ENCODE data around the gene ANXA5. TPM values are rescaled to one million over a fixed set of nuclear protein-coding genes. Genes with fewer than 3 reads are reported as not detected.

Gene ANXA5
- total RNA-seq, 1 experiment from 2014 or later, result 222 TPM

- TF ChIP-seq POLR2AphosphoS5 (IDR thresholded peaks at IDR 0.05; ENCODE audit: low read depth, low read length), result no peak
- intact Hi-C loops (cut with micrococcal nuclease; ENCODE audit: unreplicated experiment), result loop anchor here (10.0 kb wide), 1 partner anchor 186 kb away; no protein-coding TSS in a partner anchor
These were observed 46.0 kb downstream of the ANXA5 start for GRCh38 chr4:121650741-121651140.

GRCh38 chr4:121648516-121648915, 48.3 kb downstream of the ANXA5 start:
- POLR2A ChIA-PET, result no interaction called here
- in situ Hi-C loops (cut with HindIII; ENCODE audit: low pct_unique_long_range_greater_than_20kb, low sequenced_read_pairs), result no loop called here
- no peak for TF ChIP-seq POLR2AphosphoS5 (IDR thresholded peaks at IDR 0.05; ENCODE audit: low read depth, low read length)
- TF ChIP-seq CTCF (IDR thresholded peaks at IDR 0.05), result no peak
- no peak for TF ChIP-seq TCF7L2 (IDR thresholded peaks at IDR 0.05; ENCODE audit: low read depth, low read length)
- no peak for TF ChIP-seq SIN3A (IDR thresholded peaks at IDR 0.05; ENCODE audit: borderline replicate concordance, insufficient read depth, low read depth, low read length)
- no peak for TF ChIP-seq REST (IDR thresholded peaks at IDR 0.05; ENCODE audit: insufficient read depth in 1 of 2, low read depth in 2 of 2, low read length in 1 of 2)
- no peaks in the 10 kb centered on the region for H3K9me3 ChIP-seq (ENCODE audit: control insufficient read depth, insufficient read depth, low read depth, low read length)
- H3K27me3 ChIP-seq (ENCODE audit: control insufficient read depth, insufficient read depth, low read length), result no peaks in the 10 kb centered on the region
- no peak overlapping the region for H3K4me3 ChIP-seq (ENCODE audit: low read depth in 2 of 2, low read length in 2 of 2)
- CTCF ChIA-PET, result no interaction called here
- BruUV-seq (replicated peaks), result no TSS peak
- H3K36me3 ChIP-seq (ENCODE audit: control insufficient read depth, insufficient read depth, low read length), result no peaks in the 10 kb centered on the region; the same call in 1 of the 2 replicates
- no peak for ATAC-seq
- intact Hi-C loops (cut with micrococcal nuclease; ENCODE audit: unreplicated experiment), result no loop called here
- no peak for DNase-seq (ENCODE audit: low read depth, low spot score)
- H3K27ac ChIP-seq (ENCODE audit: low read length), result no peak overlapping the region
- no peaks in the 10 kb centered on the region for H3K4me1 ChIP-seq (ENCODE audit: control insufficient read depth, insufficient read depth, low read length)

More at GRCh38 chr4:121650741-121651140, 46.0 kb downstream of the ANXA5 start:
- Histone ChIP-seq H3K9me3 (ENCODE audit: control insufficient read depth, insufficient read depth, low read depth, low read length) (no peaks in the 10 kb centered on the region), H3K4me3 (ENCODE audit: low read depth in 2 of 2, low read length in 2 of 2) (no peak overlapping the region), H3K27ac (ENCODE audit: low read length) (no peak overlapping the region), H3K36me3 (ENCODE audit: control insufficient read depth, insufficient read depth, low read length) (no peaks in the 10 kb centered on the region; the same call in 1 of the 2 replicates), H3K27me3 (ENCODE audit: control insufficient read depth, insufficient read depth, low read length) (no peaks in the 10 kb centered on the region), H3K4me1 (ENCODE audit: control insufficient read depth, insufficient read depth, low read length) (no peaks in the 10 kb centered on the region)
- ChIA-PET CTCF (no interaction called here), POLR2A (no interaction called here)
- in situ Hi-C loops (cut with HindIII; ENCODE audit: low pct_unique_long_range_greater_than_20kb, low sequenced_read_pairs), result no loop called here
- DNase-seq (ENCODE audit: low read depth, low spot score) (no peak), ATAC-seq (no peak)
- BruUV-seq (replicated peaks), result no TSS peak

GRCh38 chr4:121642876-121643585, 53.7 kb downstream of the ANXA5 start:
- no TSS peak for BruUV-seq (replicated peaks)
- TF ChIP-seq CTCF (IDR thresholded peaks at IDR 0.05) (no peak), TCF7L2 (IDR thresholded peaks at IDR 0.05; ENCODE audit: low read depth, low read length) (no peak), REST (IDR thresholded peaks at IDR 0.05; ENCODE audit: insufficient read depth in 1 of 2, low read depth in 2 of 2, low read length in 1 of 2) (no peak), SIN3A (IDR thresholded peaks at IDR 0.05; ENCODE audit: borderline replicate concordance, insufficient read depth, low read depth, low read length) (no peak), POLR2AphosphoS5 (IDR thresholded peaks at IDR 0.05; ENCODE audit: low read depth, low read length) (no peak)
- intact Hi-C loops (cut with micrococcal nuclease; ENCODE audit: unreplicated experiment) (no loop called here), in situ Hi-C loops (cut with HindIII; ENCODE audit: low pct_unique_long_range_greater_than_20kb, low sequenced_read_pairs) (no loop called here)
- H3K4me3 ChIP-seq (ENCODE audit: low read depth in 2 of 2, low read length in 2 of 2), result no peak overlapping the region
- no peaks in the 10 kb centered on the region for H3K9me3 ChIP-seq (ENCODE audit: control insufficient read depth, insufficient read depth, low read depth, low read length)
- peaks cover 2% of the 10 kb centered on the region; the same call in 1 of the 2 replicates for H3K27me3 ChIP-seq (ENCODE audit: control insufficient read depth, insufficient read depth, low read length)
- ChIA-PET CTCF (no interaction called here), POLR2A (no interaction called here)
- no peaks in the 10 kb centered on the region; the same call in 1 of the 2 replicates for H3K36me3 ChIP-seq (ENCODE audit: control insufficient read depth, insufficient read depth, low read length)
- ATAC-seq, result no peak
- no peak overlapping the region for H3K27ac ChIP-seq (ENCODE audit: low read length)
- DNase-seq (ENCODE audit: low read depth, low spot score), result no peak
- no peaks in the 10 kb centered on the region for H3K4me1 ChIP-seq (ENCODE audit: control insufficient read depth, insufficient read depth, low read length)
